BE2C (cell line): ENCODE measurements around the gene KIF24.

ENCODE experiments used
- DNase-seq: peaks from one replicate; pipeline ENCODE4 v3.0.0-alpha.2; 2020
- H3K27me3 ChIP-seq: fragments of 250-450 bp; sonication (Bioruptor Pico); 2 replicates; pipeline ENCODE4 v1.5.1; 2020; ENCODE audit warnings: mild to moderate bottlenecking
- H3K36me3 ChIP-seq: fragments of 250-450 bp; sonication (Bioruptor Pico); 2 replicates; pipeline ENCODE4 v1.5.1; 2020; ENCODE audit warnings: mild to moderate bottlenecking
- H3K4me1 ChIP-seq: fragments of 250-450 bp; sonication (Bioruptor Pico); 2 replicates; pipeline ENCODE4 v1.5.1; 2020
- H3K4me3 ChIP-seq: 2 replicates; pipeline ENCODE4 v1.5.1; 2011; ENCODE audit warnings: low read depth, low read length
- H3K9me3 ChIP-seq: fragments of 250-450 bp; sonication (Bioruptor Pico); 2 replicates; pipeline ENCODE4 v1.5.1; 2020
- TF ChIP-seq, protein P1 (sequence below): IDR thresholded peaks from 2 replicates; pipeline ENCODE4 v1.5.1; 2012; ENCODE audit warnings: mild to moderate bottlenecking, low read depth, low read length

KIF24 gene

DNA sequence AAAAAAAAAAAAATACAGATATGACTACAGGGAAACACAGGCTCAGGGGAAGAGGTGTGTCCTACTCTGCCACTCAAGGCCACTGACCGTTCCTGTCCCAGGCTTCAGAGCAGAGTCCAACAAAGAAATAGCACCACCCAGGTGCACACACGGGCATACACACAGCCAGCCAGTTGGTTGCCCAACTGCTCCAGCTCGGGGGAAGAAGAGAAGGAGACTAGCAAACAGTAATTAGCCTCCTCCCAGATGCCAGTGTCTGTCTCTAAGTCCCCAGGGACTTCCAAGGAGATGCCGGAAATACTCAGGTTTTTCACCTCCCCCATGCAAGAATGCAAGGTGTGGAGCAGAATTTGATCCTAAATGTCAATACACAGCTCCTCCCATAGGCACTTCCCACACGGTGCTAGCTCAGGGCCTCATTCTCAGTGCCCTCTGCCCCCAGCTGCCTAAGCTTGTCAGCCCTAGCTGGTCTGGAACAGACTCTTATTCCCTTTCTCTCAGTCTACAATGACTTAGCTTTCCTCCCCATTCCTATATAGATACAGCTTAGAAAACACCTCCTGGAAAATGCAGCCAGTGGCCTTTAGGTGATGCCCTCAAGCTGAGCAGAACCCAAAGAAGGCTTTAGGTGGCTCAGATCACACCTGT lies 46.0 kb upstream of the KIF24 start:
- no peak overlapping the region for H3K4me3 ChIP-seq
- TF ChIP-seq, protein P1, sequence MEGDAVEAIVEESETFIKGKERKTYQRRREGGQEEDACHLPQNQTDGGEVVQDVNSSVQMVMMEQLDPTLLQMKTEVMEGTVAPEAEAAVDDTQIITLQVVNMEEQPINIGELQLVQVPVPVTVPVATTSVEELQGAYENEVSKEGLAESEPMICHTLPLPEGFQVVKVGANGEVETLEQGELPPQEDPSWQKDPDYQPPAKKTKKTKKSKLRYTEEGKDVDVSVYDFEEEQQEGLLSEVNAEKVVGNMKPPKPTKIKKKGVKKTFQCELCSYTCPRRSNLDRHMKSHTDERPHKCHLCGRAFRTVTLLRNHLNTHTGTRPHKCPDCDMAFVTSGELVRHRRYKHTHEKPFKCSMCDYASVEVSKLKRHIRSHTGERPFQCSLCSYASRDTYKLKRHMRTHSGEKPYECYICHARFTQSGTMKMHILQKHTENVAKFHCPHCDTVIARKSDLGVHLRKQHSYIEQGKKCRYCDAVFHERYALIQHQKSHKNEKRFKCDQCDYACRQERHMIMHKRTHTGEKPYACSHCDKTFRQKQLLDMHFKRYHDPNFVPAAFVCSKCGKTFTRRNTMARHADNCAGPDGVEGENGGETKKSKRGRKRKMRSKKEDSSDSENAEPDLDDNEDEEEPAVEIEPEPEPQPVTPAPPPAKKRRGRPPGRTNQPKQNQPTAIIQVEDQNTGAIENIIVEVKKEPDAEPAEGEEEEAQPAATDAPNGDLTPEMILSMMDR = no peak
- H3K27me3 ChIP-seq = no peaks in the 10 kb centered on the region
- no peaks in the 10 kb centered on the region for H3K9me3 ChIP-seq
- no peaks in the 10 kb centered on the region for H3K4me1 ChIP-seq
- no peak for DNase-seq
- H3K36me3 ChIP-seq = no peaks in the 10 kb centered on the region

DNA sequence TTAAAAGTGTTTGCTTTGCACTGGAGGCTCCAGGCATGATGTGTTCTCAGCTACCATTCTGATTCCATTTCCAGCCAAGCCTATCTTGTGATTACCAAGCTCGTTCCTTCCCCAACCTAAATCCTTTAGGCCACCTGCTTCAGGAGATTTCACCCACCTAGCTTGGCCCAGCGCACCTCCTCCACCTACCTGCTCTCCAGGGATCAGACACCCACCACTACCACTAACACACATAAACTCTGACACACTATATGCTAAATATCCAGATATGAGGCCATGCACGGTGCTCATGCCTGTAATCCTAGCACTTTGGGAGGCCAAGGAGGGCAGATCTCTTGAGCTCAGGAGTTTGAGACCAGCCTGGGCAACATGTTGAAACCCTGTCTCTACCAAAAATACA lies 45.3 kb upstream of the KIF24 start:
- H3K4me3 ChIP-seq = no peak overlapping the region
- no peaks in the 10 kb centered on the region for H3K9me3 ChIP-seq
- no peaks in the 10 kb centered on the region for H3K4me1 ChIP-seq
- DNase-seq = no peak
- no peaks in the 10 kb centered on the region for H3K36me3 ChIP-seq
- TF ChIP-seq, protein P1 = no peak
- H3K27me3 ChIP-seq = no peaks in the 10 kb centered on the region

DNA sequence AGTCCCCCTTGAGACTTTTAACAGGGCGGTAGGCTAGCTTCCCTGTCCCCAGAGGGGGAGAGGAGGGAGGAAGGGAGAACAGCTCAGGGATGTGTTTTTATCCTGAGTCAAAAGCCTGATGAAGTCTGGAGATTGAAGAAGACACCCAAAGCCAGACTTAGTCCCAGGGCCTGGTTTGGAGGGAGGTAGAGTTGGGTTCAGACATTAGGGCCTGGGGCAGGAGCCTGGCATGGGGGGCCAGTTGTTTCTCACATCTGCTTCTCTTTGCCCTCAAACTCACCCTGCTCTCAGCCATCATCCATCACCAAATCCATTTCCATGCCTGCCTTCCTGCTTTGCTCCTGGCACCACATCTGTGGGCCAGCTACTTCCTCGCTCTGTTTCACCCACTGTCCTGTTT lies 44.7 kb upstream of the KIF24 start:
- Histone ChIP-seq H3K4me3 (no peak overlapping the region), H3K4me1 (no peaks in the 10 kb centered on the region), H3K27me3 (no peaks in the 10 kb centered on the region), H3K9me3 (no peaks in the 10 kb centered on the region), H3K36me3 (no peaks in the 10 kb centered on the region)
- no peak for DNase-seq
- TF ChIP-seq, protein P1 = no peak

- TF ChIP-seq, protein P1 = no peak
- Histone ChIP-seq H3K27me3 (no peaks in the 10 kb centered on the region), H3K9me3 (no peaks in the 10 kb centered on the region; the same call in 1 of the 2 replicates), H3K36me3 (no peaks in the 10 kb centered on the region), H3K4me3 (no peak overlapping the region), H3K4me1 (no peaks in the 10 kb centered on the region)
- no peak for DNase-seq
Measured at GRCh38 chr9:34372467-34373011, 43.5 kb upstream of the KIF24 start.

DNA sequence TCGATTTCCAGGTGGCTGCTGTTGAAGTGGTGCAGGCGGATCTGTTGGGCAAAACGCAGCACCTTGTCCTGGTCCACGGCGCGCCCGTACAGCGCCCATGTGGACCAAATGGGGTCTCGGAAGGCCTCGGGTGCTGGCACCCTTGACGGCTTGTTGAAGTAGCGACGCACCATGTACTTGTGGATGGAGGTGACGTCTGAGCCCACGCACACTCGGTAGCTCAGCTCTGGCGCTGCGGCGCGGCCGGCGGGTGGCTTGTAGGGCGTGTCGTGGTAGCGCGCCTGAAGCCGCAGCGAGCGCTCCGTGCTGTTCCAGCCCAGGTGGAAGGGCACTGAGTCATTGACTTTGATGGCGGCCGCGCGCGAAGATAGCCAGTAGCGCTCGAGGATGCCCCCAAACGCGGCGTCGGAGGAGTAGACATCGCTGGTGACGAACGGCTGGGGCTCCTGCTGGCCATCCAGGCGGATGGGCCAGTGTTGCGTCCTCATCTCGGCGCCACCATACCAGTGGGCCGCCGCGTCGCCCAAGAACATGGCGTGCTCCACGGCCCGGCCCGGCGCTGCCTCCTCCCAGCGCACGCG lies 42.9 kb upstream of the KIF24 start:
- TF ChIP-seq, protein P1 = no peak
- no peaks in the 10 kb centered on the region for H3K36me3 ChIP-seq
- no peak overlapping the region for H3K4me3 ChIP-seq
- no peak for DNase-seq
- no peaks in the 10 kb centered on the region for H3K4me1 ChIP-seq
- no peaks in the 10 kb centered on the region; the same call in 1 of the 2 replicates for H3K9me3 ChIP-seq
- no peaks in the 10 kb centered on the region for H3K27me3 ChIP-seq
